AG08396 (cell line): ENCODE measurements around the gene CORIN.
"Not testable (repeated sequence)": the region's sequence is repeated elsewhere in the genome, so short reads cannot be mapped to it uniquely, and the experiment has no call there.

Experiments used
- DNase-seq: peaks from one replicate; pipeline ENCODE4 v3.0.0; 2012; ENCODE audit warnings: low spot score, mixed read lengths

CORIN gene

DNA sequence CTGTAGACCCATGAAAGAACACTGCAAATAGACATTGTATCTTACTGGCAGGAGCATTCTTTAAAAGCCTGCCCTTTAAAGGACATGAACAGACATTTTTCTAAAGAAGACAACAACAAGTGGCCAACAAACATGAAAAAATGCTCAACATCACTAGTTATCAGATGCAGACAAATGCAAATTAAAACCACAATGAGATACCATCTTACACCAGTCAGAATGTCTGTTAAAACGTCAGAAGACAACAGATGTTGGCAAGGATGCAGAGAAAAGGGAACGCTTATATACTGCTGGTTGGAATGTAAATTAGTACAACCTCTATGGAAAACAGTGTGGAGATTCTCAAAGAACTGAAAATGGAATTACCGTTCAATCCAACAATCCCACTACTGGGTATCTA lies 275.6 kb downstream of the CORIN start:
- DNase-seq = no peak

DNA sequence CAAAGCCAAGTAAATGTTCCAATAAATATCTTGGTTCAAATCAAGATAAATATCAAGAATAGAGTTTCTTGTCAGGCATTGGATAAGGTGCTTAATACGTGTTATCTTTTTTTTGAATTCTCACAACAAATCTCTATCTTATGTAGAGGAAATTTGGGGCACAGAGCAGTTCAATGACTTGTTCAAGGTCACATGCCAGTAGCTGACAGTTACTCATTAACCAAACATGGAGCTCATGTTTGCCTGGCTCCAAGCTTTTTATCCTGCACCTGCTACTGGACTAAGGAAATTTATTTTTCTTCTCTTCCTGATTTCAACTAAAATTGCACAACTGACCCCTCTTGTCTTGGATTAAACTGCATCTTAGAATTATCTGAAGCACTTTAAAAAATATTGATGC lies 276.5 kb downstream of the CORIN start:
- DNase-seq = no peak

DNA sequence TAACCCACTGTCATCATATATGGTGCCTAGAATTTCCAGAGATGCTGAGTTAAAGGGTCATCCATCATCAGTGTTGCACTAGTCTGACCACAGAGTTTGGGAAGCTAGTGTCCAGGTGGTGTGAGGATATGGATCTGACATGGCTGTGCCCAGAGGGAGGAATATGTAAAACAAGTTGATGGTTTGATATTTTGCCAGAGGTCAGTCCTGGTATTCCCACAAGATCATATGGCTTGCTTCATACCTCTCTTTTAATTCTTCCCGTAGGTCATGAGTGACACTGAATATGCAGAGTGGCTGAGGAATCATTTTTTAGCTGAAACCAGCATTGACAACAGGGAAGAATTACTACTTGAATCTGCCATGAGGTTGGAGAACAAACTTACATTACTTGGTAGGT lies 277.2 kb downstream of the CORIN start:
- no peak for DNase-seq

DNA sequence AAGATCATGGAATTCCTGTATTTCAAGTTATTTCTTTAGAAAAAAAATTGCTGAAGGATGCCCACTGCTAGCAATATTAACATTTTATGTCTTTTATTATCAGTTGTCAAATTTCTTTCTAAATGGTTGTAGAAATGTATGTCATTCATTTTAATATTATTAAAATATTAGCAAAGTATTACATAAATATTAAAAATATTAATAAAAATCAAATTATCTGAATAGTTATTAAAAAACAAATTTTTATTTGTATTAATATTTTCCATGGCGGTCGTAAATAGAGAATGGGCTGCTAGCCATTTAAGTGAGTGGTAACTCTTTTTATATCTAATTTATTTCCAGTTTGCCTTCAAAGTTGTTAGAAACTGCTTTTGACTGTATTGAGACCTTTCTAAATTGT lies 280.6 kb downstream of the CORIN start:
- no peak for DNase-seq

DNA sequence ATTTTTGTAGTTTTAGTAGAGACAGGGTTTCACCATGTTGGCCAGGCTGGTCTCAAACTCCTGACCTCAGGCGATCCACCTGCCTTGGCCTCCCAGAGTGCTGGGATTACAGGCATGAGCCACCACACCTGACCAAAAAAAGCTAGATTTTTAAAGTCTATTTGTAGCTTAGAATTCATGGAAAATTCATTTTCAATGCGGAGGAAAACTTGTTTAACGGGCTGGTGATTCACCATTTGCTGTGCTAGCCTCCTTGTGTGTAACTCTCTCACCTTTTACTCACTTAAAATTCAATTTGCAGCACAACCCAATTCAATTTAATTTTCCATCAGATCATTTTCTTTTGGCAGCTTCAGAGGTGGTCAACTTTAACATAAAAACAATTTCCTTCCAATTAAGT lies 281.9 kb downstream of the CORIN start:
- not testable (repeated sequence) for DNase-seq

DNA sequence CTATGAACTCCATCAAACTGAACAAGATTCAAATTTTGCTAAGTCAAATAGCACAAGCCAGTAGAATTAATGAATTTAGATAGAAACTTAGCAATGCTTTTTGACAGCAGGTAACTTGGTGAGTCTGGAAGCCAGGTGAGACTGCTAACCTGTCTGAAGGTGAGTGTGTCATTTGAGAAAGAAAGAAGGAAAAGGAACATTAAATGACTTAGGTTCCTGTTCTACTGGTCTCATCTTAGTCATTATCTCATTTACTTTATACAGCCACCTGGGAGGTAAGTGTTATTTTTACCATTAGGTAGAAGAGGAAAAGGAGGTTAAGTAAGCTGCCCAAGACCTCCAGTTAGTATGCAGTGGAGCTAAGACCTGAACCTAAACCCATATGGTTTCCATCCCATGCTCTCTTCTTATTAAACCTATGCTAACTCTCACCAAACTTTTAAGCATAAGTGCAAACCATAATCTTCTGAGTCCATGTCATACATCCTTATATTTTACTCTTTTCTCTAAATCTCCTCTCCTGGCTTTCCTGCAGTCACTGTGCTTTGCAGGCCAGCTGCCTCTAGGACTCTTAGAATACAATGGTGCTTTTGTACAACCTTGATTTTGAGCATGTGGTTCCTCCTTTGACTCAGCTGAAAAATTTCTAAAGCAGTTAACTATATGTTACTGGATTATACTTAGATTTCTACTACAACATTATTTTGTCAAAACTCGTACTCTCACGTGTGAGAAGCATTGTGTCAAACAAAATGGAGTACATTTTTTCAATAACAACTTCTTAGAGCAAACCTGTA lies 284.3 kb downstream of the CORIN start:
- DNase-seq = no peak

DNA sequence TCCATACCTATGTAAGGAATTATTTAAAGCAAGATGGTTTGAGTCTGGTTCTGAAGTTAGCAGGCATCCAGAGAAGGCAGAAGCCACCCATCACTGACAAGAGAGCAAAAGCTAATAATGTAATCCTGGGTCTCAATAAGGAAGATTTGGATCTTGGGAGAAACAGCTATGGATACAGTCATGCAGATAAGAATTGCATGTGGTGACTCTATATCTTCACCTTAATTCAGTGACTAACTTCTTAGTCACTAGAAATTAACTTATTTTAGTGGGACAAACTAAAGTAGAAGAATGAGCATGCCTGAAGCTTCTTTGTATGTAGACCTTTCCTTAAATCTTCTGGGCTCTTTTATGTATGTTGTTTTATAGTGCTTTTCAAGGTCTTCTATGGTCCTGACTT lies 286.2 kb downstream of the CORIN start:
- DNase-seq = peak; percentile 12

DNA sequence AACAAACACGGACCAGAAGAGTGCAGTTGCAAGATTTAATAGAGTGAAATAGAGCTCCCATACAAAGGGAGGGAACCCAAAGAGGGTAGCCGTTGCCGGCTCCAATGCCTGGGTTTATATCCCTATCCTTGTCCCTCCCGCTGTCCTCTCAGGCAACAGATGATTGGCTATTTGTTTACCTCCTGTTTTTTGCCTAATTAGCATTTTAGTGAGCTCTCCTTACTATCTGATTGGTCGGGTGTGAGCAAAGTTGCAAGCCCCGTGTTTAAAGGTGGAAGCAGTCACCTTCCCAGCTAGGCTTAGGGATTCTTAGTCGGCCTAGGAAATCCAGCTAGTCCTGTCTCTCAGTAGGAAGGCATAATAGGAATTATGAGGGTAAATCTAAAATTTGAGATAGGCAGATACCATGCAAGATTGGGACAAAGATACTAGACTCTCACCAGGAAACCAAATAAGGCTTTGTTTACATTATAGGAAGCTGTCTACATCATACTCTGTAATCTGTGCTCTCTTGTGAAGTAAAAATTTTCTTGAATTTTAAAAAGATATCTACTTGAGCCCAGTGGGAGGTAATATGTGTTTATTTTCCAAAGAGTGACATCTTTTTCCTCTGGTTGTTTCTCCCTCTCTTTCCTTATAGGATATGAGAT lies 286.8 kb downstream of the CORIN start:
- no peak for DNase-seq

DNA sequence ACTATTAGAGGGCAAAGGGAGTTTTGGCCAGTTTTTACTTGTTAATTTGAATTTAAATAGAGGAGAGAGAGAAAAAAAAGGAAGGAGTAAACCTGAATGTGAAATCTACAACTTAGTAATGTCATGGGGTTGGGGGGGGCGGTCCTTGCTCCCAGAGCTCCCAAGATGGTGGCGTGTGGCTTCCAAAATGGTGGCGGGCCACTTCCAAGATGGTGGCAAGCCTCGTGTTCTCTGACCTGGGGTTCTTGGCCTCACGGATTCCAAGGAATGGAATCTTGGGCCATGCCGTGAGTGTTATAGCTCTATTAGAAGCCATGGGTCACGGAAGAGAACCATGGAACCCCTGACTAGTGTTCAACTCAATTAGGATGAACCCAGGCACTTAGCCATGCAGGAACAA lies 287.5 kb downstream of the CORIN start:
- not testable (repeated sequence) for DNase-seq
